Stomach (tissue), 9 donors: ENCODE results near the gene TBC1D25. TPM values are rescaled to one million over a fixed set of nuclear protein-coding genes. Genes with fewer than 3 reads are reported as not detected.
A peak's percentile ranks its signal among the peaks of the same experiment; 100 is the strongest.
"Not testable (repeated sequence)": the region's sequence is repeated elsewhere in the genome, so short reads cannot be mapped to it uniquely, and the experiment has no call there.

ENCODE experiments used
- DNase-seq, 2 donors: peaks; one replicate each; pipeline versions ENCODE4 v3.0.0 to v3.0.0-alpha.2; 2013 to 2019
- H3K27ac ChIP-seq, 5 donors: fragments of 200-600 bp in 4 of 5; sonication (generic) in 4 of 5; one replicate each; pipeline ENCODE4 v1.5.1; 2013 to 2019; ENCODE audit warnings: mild to moderate bottlenecking in 1 of 5, moderate library complexity in 1 of 5
- H3K27me3 ChIP-seq, 3 donors: fragments of 200-600 bp; sonication (generic); one replicate each; pipeline ENCODE4 v1.5.1; 2017 to 2019; ENCODE audit warnings: mixed run types in 1 of 3
- H3K36me3 ChIP-seq, 4 donors: fragments of 200-600 bp; sonication (generic); 1 replicate in 3 of 4; 2 replicates in 1 of 4; pipeline ENCODE4 v1.5.1; 2016 to 2019
- H3K4me1 ChIP-seq, 4 donors: fragments of 200-600 bp; sonication (generic); one replicate each; pipeline ENCODE4 v1.5.1; 2016 to 2019
- H3K4me3 ChIP-seq, 4 donors: fragments of 200-600 bp; sonication (generic) in 3 of 4; one replicate each; pipeline ENCODE4 v1.5.1; 2016 to 2019; ENCODE audit warnings: mild to moderate bottlenecking in 1 of 4
- H3K9me3 ChIP-seq, 4 donors: fragments of 200-600 bp; sonication (generic); one replicate each; pipeline ENCODE4 v1.5.1; 2016 to 2019
- CTCF ChIP-seq, 7 experiments: fragments of 450-650 bp in 4 of 7; fragments of 200-600 bp in 3 of 7; sonication (generic) in 3 of 7; IDR thresholded peaks; one replicate each; pipeline ENCODE4 v1.5.1; 2016 to 2019; ENCODE audit warnings: antibody characterized with exemption in 7 of 7, control low read depth in 2 of 7, mild to moderate bottlenecking in 1 of 7
- EP300 ChIP-seq: sonication (generic); formaldehyde crosslinking; IDR thresholded peaks from one replicate; pipeline ENCODE4 v1.6.1; 2017; ENCODE audit warnings: antibody characterized with exemption
- POLR2A ChIP-seq, 4 donors: fragments of 450-650 bp; IDR thresholded peaks; one replicate each; pipeline ENCODE4 v1.6.1; 2016; ENCODE audit warnings: antibody characterized with exemption in 4 of 4, control low read depth in 2 of 4, mild to moderate bottlenecking in 1 of 4, moderate library complexity in 1 of 4
- POLR2AphosphoS5 ChIP-seq, 3 donors: sonication (generic); formaldehyde crosslinking; IDR thresholded peaks; one replicate each; pipeline ENCODE4 v1.6.1; 2016; ENCODE audit warnings: antibody characterized with exemption in 3 of 3
- WGBS, 5 donors: extraction: QIAGEN DNeasy Blood & Tissue Kit in 3 of 5; methylation state at CpG; one replicate each; pipeline versions ENCODE4 v1.1.5 to v1.1.7; 2013 to 2018; 5-methylcytosine and 5-hydroxymethylcytosine counted together
- intact Hi-C: fragments of 100-400 bp; cut with DNase I; formaldehyde crosslinking; loops from one replicate; pipeline ENCODE4 v1.15.1; 2023; ENCODE audit warnings: low total_unique reads
- polyA plus RNA-seq, 3 donors: library from polyadenylated mRNA; stranded (reverse); fragments of 200-250 nt; gene quantifications; one replicate each; pipeline ENCODE4 v1.2.3, GENCODE V29; 2013
- total RNA-seq, 5 donors: library from RNA; depleted of rRNA; stranded (reverse); fragments of >200 nt; gene quantifications; one replicate each; pipeline versions ENCODE4 v1.1.0 to v1.2.3, GENCODE V29; 2014 to 2016
- donor health status: healthy with polysubstance abuse.
- donor health status: Bipolar disorder and iron deficiency.
- donor health status: healthy.

TBC1D25 gene
- total and polyA plus RNA-seq, 8 donors = 4.6 to 13.6 (median 5.9) TPM; not detected in 1

GRCh38 chrX:48523682-48524081, 15.8 kb upstream of the TBC1D25 start:
- 65 to 89% (median 75%) methylated on average over 8 to 12 of the region's 12 CpGs for WGBS, 5 donors
- Histone ChIP-seq H3K9me3 (peaks cover 0 to 6% (median 0%) of the 10 kb centered on the region in 4 donors), H3K27ac (no peak overlapping the region), H3K27me3 (no peaks in the 10 kb centered on the region), H3K4me3 (no peak overlapping the region), H3K4me1 (peaks cover 0 to 13% (median 9%) of the 10 kb centered on the region in 4 donors), H3K36me3 (peaks cover 6 to 28% (median 24%) of the 10 kb centered on the region in 4 donors)
- DNase-seq = no peak
- no peak for TF ChIP-seq POLR2A (IDR thresholded peaks at IDR 0.05)
- TF ChIP-seq CTCF (IDR thresholded peaks at IDR 0.05) = no peak
- no peak for TF ChIP-seq EP300
- no peak for TF ChIP-seq POLR2AphosphoS5 (IDR thresholded peaks at IDR 0.05)
- intact Hi-C loops = no loop called here

GRCh38 chrX:48525853-48526252, 13.7 kb upstream of the TBC1D25 start:
- peaks cover 6 to 34% (median 25%) of the 10 kb centered on the region in 4 donors for H3K36me3 ChIP-seq
- DNase-seq, H3K27ac ChIP-seq, intact Hi-C loops, H3K9me3 ChIP-seq, H3K27me3 ChIP-seq, H3K4me3 ChIP-seq: not testable (repeated sequence)
- WGBS, 5 donors = 59 to 81% (median 70%) methylated on average over 7 to 8 of the region's 8 CpGs
- H3K4me1 ChIP-seq = peaks cover 0 to 13% (median 9%) of the 10 kb centered on the region in 4 donors

GRCh38 chrX:48530736-48531135, 8.8 kb upstream of the TBC1D25 start:
- Histone ChIP-seq H3K27ac (no peak overlapping the region), H3K4me3 (no peak overlapping the region), H3K4me1 (no peaks in the 10 kb centered on the region), H3K36me3 (peaks cover 6 to 29% (median 25%) of the 10 kb centered on the region in 4 donors), H3K9me3 (no peaks in the 10 kb centered on the region), H3K27me3 (no peaks in the 10 kb centered on the region)
- DNase-seq = no peak
- WGBS, 5 donors = 67 to 90% (median 74%) methylated on average over 1 to 3 of the region's 3 CpGs
- TF ChIP-seq POLR2A (IDR thresholded peaks at IDR 0.05) (no peak), CTCF (IDR thresholded peaks at IDR 0.05) (no peak), POLR2AphosphoS5 (IDR thresholded peaks at IDR 0.05) (no peak), EP300 (no peak)
- intact Hi-C loops = no loop called here

GRCh38 chrX:48531358-48531959, 8.1 kb upstream of the TBC1D25 start:
- no peaks in the 10 kb centered on the region for H3K27me3 ChIP-seq
- no peak overlapping the region for H3K4me3 ChIP-seq
- peak in 1 of 2 donors; percentile 40 for DNase-seq
- TF ChIP-seq EP300 (no peak), CTCF (IDR thresholded peaks at IDR 0.05) (no peak), POLR2A (IDR thresholded peaks at IDR 0.05) (no peak), POLR2AphosphoS5 (IDR thresholded peaks at IDR 0.05) (no peak)
- H3K27ac ChIP-seq = peak overlapping the region in 3 of 5 donors; percentile 48 to 52 (median 52)
- H3K9me3 ChIP-seq = no peaks in the 10 kb centered on the region
- H3K36me3 ChIP-seq = peaks cover 6 to 28% (median 23%) of the 10 kb centered on the region in 4 donors
- intact Hi-C loops = no loop called here
- H3K4me1 ChIP-seq = no peaks in the 10 kb centered on the region
- 55 to 60% (median 56%) methylated on average over 4 to 5 of the region's 5 CpGs for WGBS, 5 donors

GRCh38 chrX:48532161-48532560, 7.4 kb upstream of the TBC1D25 start:
- no peaks in the 10 kb centered on the region for H3K9me3 ChIP-seq
- no peaks in the 10 kb centered on the region for H3K4me1 ChIP-seq
- WGBS, 5 donors = 55 to 95% (median 73%) methylated on average over 1 of the region's 1 CpG
- intact Hi-C loops = no loop called here
- no peak for TF ChIP-seq CTCF (IDR thresholded peaks at IDR 0.05)
- TF ChIP-seq POLR2A (IDR thresholded peaks at IDR 0.05) = no peak
- no peak for TF ChIP-seq POLR2AphosphoS5 (IDR thresholded peaks at IDR 0.05)
- no peak for TF ChIP-seq EP300
- H3K27me3 ChIP-seq = no peaks in the 10 kb centered on the region
- H3K36me3 ChIP-seq = peaks cover 3 to 21% (median 16%) of the 10 kb centered on the region in 4 donors
- no peak overlapping the region for H3K4me3 ChIP-seq
- DNase-seq = no peak
- peak overlapping the region in 2 of 5 donors; percentile 48 to 52 for H3K27ac ChIP-seq
